ENCODE results near the gene RBM8A. TPM values are rescaled to one million over a fixed set of nuclear protein-coding genes. Genes with fewer than 3 reads are reported as not detected.

Gene RBM8A
- total RNA-seq, 3 donors from 2014 or later, result 603 to 609 (median 606) TPM

DNA sequence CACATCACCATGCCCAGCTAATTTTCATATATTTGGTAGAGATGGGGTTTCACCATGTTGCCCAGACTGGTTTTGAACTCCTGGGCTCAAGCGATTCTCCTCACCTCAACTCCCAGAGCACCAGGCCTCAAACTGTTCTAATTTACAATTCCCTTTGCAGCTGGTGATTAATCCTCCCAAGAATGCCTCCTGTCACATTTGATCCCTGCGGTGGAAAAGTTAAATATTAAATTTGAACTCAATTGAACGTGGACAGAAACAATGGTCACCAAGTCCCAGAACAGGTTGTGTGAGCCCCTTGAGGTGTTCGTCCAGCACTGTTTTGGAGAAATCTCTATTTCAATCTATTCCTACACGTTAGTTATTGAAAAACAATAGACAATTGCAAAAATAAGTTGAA lies 39.7 kb downstream of the RBM8A start:
- ATAC-seq (no peak), DNase-seq (no peak)
- peaks cover 18% of the 10 kb centered on the region for H3K4me1 Mint-ChIP-seq (ENCODE audit: low read depth)
- H3K36me3 Mint-ChIP-seq (ENCODE audit: insufficient read depth), result no peaks in the 10 kb centered on the region
- H3K4me3 Mint-ChIP-seq, result no peak overlapping the region
- peaks cover 22% of the 10 kb centered on the region for H3K27me3 Mint-ChIP-seq (ENCODE audit: low read depth)
- H3K9me3 Mint-ChIP-seq, result no peaks in the 10 kb centered on the region

DNA sequence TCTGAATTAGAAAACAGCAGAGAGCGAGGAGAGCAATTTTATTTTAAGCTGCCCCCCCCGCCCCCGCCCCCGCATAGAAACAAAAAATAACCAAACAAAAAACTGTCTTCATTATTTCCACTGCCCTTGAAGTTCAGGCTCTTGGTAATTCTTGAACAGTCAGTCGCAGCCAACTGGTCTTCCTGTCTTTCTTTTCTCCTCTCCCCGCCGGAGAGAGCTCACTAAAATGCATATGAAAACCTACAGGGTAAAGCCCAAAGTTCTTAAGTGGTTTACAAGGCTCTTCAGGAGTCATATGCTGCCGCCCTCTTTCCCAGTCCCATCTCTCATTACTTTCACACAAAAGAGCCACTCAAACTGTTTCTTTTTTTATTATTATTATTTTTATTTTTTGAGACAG lies 40.5 kb downstream of the RBM8A start:
- no peaks in the 10 kb centered on the region for H3K36me3 Mint-ChIP-seq (ENCODE audit: insufficient read depth)
- H3K27me3 Mint-ChIP-seq (ENCODE audit: low read depth), result peaks cover 24% of the 10 kb centered on the region
- H3K4me3 Mint-ChIP-seq, result peak overlapping the region; percentile 42
- H3K9me3 Mint-ChIP-seq, result no peaks in the 10 kb centered on the region
- DNase-seq (no peak), ATAC-seq (no peak)
- H3K4me1 Mint-ChIP-seq (ENCODE audit: low read depth), result peaks cover 18% of the 10 kb centered on the region

DNA sequence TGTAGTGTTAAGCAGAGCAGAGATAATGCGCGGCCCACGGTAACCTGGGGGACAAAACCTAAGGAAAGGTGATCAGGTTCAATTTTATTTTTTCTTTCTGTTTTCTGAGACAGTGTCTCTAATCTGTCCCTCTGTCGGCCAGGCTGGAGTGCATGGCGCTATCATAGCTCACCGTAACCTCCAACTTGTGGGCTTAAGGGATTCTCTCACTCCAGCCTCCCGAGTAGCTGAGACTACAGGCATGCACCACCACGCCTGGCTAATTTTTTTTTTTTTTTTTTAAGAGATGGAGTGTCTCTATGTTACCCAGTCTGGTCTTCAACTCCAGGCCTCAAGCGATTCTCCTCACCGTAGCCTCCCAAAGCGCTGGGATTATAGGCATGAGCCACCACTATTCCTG lies 40.9 kb downstream of the RBM8A start:
- no peaks in the 10 kb centered on the region for H3K36me3 Mint-ChIP-seq (ENCODE audit: insufficient read depth)
- H3K4me1 Mint-ChIP-seq (ENCODE audit: low read depth), result peaks cover 18% of the 10 kb centered on the region
- H3K4me3 Mint-ChIP-seq, result peak overlapping the region; percentile 82
- DNase-seq, result no peak
- peak in 1 of 2 donors; percentile 9 for ATAC-seq
- peaks cover 24% of the 10 kb centered on the region for H3K27me3 Mint-ChIP-seq (ENCODE audit: low read depth)
- no peaks in the 10 kb centered on the region for H3K9me3 Mint-ChIP-seq

DNA sequence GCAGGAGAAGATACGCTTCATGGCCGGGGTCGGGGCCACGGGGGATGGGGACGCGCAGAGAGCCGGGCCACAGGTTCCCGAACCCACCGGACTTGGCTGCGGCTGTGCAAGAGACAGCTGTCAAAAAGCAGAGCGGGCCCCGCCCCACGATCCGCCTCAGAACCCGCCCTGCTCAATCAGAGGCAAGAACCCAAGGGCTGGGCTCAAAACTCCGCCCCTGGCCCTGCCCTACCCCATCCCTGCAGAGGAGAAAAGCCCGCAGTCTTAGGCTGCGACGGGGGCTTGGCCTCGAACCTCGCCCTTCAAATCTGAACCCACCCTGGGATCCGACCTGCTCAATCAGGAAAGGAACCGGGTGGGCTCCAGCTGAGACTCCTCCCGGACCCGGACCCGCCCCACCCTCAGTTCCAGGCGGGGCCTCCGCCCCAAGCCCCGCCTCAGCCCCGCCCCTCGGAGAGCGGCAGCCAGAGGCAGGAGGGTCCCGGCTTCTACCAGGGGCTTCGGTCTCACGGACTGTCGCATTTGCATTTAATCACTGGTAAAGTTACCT lies 41.5 kb downstream of the RBM8A start, which contains the start of gene ANKRD35:
ANKRD35 (minus strand) TSS at position 129 of the 550 bp plus-strand sequence; CDS start at position 21, 108 bp downstream.
- Mint-ChIP-seq H3K9me3 (no peaks in the 10 kb centered on the region), H3K4me3 (peak within 1 kb of the TSS; percentile 82), H3K36me3 (ENCODE audit: insufficient read depth) (no peaks in the 10 kb centered on the region), H3K4me1 (ENCODE audit: low read depth) (peaks cover 18% of the 10 kb centered on the region), H3K27me3 (ENCODE audit: low read depth) (peaks cover 24% of the 10 kb centered on the region)
- DNase-seq, result peak; percentile 79
- ATAC-seq, result peak; percentile 99 to 100

DNA sequence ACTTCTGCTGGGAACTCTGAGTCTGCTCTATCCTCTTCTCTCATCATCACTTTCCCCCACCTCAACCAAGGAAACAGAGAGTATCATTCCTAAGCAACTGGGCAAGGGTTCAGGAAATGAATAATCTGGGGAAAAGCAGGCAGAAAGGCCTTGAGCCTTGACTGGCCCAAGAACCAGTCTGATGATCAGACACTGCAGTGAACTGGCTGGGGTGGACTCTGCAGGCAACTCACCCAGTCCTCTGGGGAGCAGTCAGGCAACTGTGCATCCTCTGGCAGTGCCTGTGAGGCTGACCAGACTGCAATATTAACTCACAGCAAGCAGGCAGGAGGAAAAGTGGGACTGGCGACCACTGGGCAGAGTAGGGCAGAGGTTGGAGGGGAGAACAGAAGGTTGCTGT lies 42.6 kb downstream of the RBM8A start:
- Mint-ChIP-seq H3K9me3 (no peaks in the 10 kb centered on the region), H3K27me3 (ENCODE audit: low read depth) (peaks cover 24% of the 10 kb centered on the region), H3K4me1 (ENCODE audit: low read depth) (peaks cover 18% of the 10 kb centered on the region), H3K4me3 (peak overlapping the region; percentile 82), H3K36me3 (ENCODE audit: insufficient read depth) (no peaks in the 10 kb centered on the region)
- ATAC-seq, result no peak
- no peak for DNase-seq

DNA sequence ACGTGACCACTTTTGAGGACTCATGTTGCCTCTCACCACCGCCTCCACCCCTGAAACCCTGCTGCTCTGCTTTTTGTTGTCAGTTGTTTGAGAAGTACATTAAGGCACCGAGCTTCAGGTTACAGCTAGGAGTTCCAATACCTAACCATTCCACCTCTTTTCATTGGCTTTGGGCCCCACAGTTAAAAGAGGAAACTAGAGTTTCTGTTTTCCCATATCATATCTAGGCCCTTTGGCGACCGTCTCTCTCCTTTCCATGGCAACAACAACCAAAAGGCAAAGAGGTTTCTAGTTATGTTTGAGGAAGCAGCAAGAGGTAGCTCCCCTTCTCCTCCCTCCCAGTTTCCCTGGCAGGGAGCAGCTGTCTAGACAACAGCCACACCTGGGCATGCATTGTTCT lies 47.5 kb downstream of the RBM8A start:
- Mint-ChIP-seq H3K27me3 (ENCODE audit: low read depth) (peaks cover 25% of the 10 kb centered on the region), H3K4me3 (no peak overlapping the region), H3K36me3 (ENCODE audit: insufficient read depth) (no peaks in the 10 kb centered on the region), H3K9me3 (no peaks in the 10 kb centered on the region), H3K4me1 (ENCODE audit: low read depth) (peaks cover 2% of the 10 kb centered on the region)
- ATAC-seq (no peak), DNase-seq (no peak)

DNA sequence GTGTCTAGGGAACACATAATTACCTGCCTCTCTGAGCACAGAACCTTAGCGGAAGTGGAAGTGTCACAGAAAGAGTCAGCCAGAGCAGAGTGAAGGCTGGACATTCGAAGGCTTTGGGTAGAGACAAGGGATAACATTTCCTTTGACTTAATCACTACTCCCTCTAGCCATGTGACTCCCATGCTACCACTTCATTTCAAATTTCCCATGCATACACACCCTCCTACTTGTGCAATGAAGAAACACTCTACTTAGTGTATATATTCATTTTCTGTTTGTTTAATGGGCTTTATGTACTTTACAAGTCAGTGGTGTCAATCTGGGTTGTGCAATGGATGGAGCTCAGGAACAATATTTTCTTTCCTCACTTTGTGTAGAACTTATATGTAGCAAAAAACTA lies 48.6 kb downstream of the RBM8A start:
- DNase-seq (no peak), ATAC-seq (no peak)
- peaks cover 20% of the 10 kb centered on the region for H3K27me3 Mint-ChIP-seq (ENCODE audit: low read depth)
- H3K36me3 Mint-ChIP-seq (ENCODE audit: insufficient read depth), result no peaks in the 10 kb centered on the region
- no peak overlapping the region for H3K4me3 Mint-ChIP-seq
- H3K9me3 Mint-ChIP-seq, result no peaks in the 10 kb centered on the region
- no peaks in the 10 kb centered on the region for H3K4me1 Mint-ChIP-seq (ENCODE audit: low read depth)

DNA sequence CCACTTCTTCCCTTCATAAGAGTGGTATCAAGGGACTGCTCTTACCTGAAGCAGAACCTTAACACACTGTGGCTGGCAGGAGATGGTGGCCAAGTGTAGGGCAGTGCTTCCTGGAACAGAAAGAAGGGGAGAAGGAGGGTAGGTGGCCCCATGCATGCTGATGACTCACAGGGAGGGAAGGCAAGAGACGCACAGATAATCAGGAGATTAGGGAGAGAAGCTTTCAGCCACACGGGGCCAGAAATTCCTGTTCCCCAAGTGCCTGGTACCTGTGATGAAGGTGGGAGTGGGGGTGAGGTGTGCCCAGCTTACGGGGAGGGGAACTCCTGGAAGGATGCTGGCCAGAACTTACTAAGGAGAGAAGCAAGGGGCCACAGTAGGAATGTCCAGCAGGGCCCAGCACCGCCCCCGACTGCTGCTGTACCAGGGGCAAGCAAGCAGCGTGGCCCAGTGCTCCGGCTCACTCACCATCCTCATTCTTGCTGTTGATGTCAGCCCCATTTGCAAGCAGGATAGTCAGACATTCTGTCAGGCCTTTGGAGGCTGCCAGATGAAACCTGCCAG lies 49.3 kb downstream of the RBM8A start:
- no peaks in the 10 kb centered on the region for H3K36me3 Mint-ChIP-seq (ENCODE audit: insufficient read depth)

DNA sequence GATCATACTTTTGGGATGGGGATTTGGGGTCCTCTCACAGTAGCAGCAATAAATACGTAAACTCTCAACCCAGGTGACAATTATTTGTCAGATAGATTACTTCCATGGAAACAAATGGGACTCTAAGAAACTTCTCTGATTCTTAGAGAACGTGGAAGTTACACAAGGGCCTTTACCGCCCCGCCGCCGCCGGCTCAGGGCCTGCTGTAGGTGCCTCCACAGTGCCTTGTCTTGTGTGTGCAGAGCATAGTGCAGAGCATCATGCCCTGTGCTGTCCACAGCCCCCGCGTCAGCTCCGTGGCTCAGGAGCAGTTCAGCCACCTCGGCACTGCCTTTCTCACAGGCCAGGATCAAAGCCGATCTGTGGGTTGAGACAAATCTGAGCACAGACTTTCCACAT lies 52.6 kb downstream of the RBM8A start:
- H3K9me3 Mint-ChIP-seq, result no peaks in the 10 kb centered on the region
- H3K4me3 Mint-ChIP-seq, result no peak overlapping the region
- ATAC-seq (no peak), DNase-seq (no peak)
- H3K4me1 Mint-ChIP-seq (ENCODE audit: low read depth), result peaks cover 17% of the 10 kb centered on the region
- H3K36me3 Mint-ChIP-seq (ENCODE audit: insufficient read depth), result no peaks in the 10 kb centered on the region
- H3K27me3 Mint-ChIP-seq (ENCODE audit: low read depth), result peaks cover 10% of the 10 kb centered on the region

More for the DNA sequence above, 49.3 kb downstream of the RBM8A start:
- Mint-ChIP-seq H3K9me3 (no peaks in the 10 kb centered on the region), H3K27me3 (ENCODE audit: low read depth) (peaks cover 15% of the 10 kb centered on the region), H3K4me1 (ENCODE audit: low read depth) (peaks cover under 1% of the 10 kb centered on the region), H3K4me3 (no peak overlapping the region)
- DNase-seq, result no peak
- no peak for ATAC-seq

DNA sequence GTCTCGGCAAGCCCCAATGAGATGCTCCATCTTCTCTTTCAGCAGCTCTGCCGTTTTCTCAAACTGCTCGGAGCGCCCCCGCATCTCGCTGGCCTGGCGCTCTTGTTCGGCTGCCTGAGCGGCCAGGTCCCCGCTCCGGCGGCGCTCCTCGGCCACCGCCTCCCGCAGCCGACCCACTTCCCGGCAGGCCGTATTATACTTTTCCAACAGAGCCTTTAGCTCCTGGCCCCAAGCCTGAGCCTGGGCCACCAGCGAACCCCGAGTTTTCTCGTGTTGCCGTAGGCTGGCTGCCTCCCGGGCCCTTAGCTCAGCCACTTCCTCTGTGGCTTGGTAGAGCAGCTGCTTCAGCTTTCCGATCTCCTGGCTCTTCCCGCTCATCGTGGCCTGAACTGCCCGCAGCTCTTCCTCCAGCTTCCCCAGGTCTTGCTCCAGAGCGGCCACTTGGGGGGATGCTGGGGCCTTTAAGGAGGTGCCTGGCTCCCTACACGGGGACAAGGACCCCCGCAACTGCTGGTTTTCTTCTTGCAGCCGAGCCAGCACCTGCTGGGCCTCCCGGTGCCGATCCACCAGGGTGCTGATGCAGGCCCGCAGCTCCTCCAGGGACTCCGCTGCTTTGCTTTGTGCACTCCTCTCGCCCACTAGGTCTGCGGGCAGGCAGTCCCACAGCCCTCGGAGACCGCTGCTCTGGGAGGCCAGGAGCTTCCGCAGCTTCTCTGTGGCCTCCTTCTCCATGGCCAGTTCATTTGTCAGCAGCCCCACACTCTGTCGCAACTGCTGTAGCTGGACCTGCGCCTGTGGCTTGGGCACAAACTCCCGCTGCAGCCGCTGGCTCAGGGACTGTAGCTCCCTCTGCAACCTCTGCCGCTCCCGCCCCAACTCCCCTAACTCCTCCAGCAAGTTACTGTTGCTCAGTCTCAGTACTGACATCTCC lies 55.0 kb downstream of the RBM8A start:
- DNase-seq, result peak; percentile 27
- Mint-ChIP-seq H3K4me1 (ENCODE audit: low read depth) (peaks cover 17% of the 10 kb centered on the region), H3K27me3 (ENCODE audit: low read depth) (peaks cover 10% of the 10 kb centered on the region), H3K36me3 (ENCODE audit: insufficient read depth) (no peaks in the 10 kb centered on the region), H3K4me3 (peak overlapping the region; percentile 76), H3K9me3 (no peaks in the 10 kb centered on the region)
- ATAC-seq, result peak; percentile 75 to 82

Other genes with a start within 250 kb of the RBM8A start
- under 1 TPM in 1 of 3 donors, not detected in 2; 0.08 TPM for gene PDZK1, start 220.1 kb downstream of the RBM8A start, total RNA-seq
- gene CD160, start 208.0 kb downstream of the RBM8A start, total RNA-seq, result 1 to 10 TPM; 1.7 to 6.4 (median 2.2) TPM
- gene RNF115, start 103.4 kb downstream of the RBM8A start, total RNA-seq, result 10 to 100 TPM; 12.6 to 13.5 (median 12.6) TPM
- gene POLR3C, start 103.3 kb downstream of the RBM8A start, total RNA-seq, result 10 to 100 TPM; 55.6 to 64.5 (median 55.8) TPM
- gene NUDT17, start 81.9 kb downstream of the RBM8A start, total RNA-seq, result 1 to 10 TPM; 2.1 to 3.1 (median 2.8) TPM
- gene PIAS3, start 68.4 kb downstream of the RBM8A start, total RNA-seq, result 10 to 100 TPM; 10.6 to 14.2 (median 12.0) TPM
- under 1 TPM; 0.05 to 0.42 (median 0.10) TPM for gene ANKRD35, start 41.6 kb downstream of the RBM8A start, total RNA-seq
- gene ITGA10, start 17.4 kb downstream of the RBM8A start, total RNA-seq, result 1 to 10 TPM; 1.2 to 1.4 (median 1.2) TPM
- gene PEX11B, start 8.8 kb downstream of the RBM8A start, total RNA-seq, result 10 to 100 TPM; 26.3 to 28.6 (median 28.0) TPM
- 10 to 100 TPM; 40.7 to 43.3 (median 41.9) TPM for gene LIX1L, start 30.5 kb upstream of the RBM8A start, total RNA-seq
- gene ANKRD34A, start 37.1 kb upstream of the RBM8A start, total RNA-seq, result 1 to 10 TPM; 6.2 to 8.7 (median 7.6) TPM
- gene POLR3GL, start 37.2 kb upstream of the RBM8A start, total RNA-seq, result 10 to 100 TPM; 11.7 to 14.5 (median 13.9) TPM
- 10 to 100 TPM; 68.9 to 91.0 (median 83.7) TPM for gene TXNIP, start 69.1 kb upstream of the RBM8A start, total RNA-seq
- not detected for gene HJV, start 94.3 kb upstream of the RBM8A start, total RNA-seq
- under 1 TPM; 0.61 to 0.76 (median 0.63) TPM for gene NBPF10, start 217.3 kb upstream of the RBM8A start, total RNA-seq